ENCODE data around the gene PPP2R2B. TPM values are rescaled to one million over a fixed set of nuclear protein-coding genes. Genes with fewer than 3 reads are reported as not detected.

Gene PPP2R2B
- total RNA-seq = under 1 TPM; 0.35 to 0.93 TPM

DNA sequence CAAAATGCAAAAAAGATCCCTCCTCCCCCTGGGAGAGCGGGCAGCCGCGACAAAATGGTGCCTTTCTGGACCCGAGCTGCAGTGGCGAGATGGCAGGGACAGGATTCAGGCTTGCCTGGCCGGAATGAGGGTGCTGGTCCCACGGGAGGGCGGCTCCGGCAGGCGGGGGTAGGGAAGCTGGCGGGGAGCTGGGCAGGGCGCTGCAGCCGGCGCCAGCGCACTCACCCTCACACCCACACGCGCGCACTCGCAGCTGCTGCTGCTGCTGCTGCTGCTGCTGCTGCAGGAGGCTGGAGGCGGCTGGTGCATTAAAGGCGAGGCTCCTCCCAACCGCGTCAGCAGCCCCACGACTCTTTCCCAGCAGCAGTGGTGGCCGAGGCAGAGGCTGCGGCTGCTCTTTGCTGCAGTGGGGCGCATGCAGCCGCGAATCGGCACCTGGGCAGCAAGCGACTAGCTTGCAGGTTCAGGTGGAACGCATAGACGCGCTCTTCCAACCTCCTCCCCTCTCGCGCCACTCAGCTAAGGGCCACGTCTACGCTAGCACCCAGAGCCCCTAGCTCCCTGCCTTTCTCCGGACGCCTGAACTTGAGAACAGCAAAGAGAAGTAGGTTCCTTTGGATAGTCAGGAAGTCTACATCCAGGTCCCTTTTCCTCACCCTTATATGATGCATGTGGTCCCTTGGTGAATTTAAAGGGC, at the start of gene PPP2R2B:
Gene PPP2R2B, minus strand, starts transcription at position 282 of the 697 bp plus-strand sequence.
- intact Hi-C loops (cut with DNase I) = no loop called here
- Histone ChIP-seq H3K4me1 (no peaks in the 10 kb centered on the region), H3K36me3 (no peaks in the 10 kb centered on the region), H3K27ac (no peak within 1 kb of the TSS), H3K27me3 (peaks cover 20% of the 10 kb centered on the region), H3K9me3 (no peaks in the 10 kb centered on the region), H3K9ac (ENCODE audit: low read depth in 2 of 2, low read length in 2 of 2) (no peak within 1 kb of the TSS), H3K4me3 (peak within 1 kb of the TSS; percentile 23)
- no peak for DNase-seq
- TF ChIP-seq, protein P1, sequence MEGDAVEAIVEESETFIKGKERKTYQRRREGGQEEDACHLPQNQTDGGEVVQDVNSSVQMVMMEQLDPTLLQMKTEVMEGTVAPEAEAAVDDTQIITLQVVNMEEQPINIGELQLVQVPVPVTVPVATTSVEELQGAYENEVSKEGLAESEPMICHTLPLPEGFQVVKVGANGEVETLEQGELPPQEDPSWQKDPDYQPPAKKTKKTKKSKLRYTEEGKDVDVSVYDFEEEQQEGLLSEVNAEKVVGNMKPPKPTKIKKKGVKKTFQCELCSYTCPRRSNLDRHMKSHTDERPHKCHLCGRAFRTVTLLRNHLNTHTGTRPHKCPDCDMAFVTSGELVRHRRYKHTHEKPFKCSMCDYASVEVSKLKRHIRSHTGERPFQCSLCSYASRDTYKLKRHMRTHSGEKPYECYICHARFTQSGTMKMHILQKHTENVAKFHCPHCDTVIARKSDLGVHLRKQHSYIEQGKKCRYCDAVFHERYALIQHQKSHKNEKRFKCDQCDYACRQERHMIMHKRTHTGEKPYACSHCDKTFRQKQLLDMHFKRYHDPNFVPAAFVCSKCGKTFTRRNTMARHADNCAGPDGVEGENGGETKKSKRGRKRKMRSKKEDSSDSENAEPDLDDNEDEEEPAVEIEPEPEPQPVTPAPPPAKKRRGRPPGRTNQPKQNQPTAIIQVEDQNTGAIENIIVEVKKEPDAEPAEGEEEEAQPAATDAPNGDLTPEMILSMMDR (IDR thresholded peaks at IDR 0.05) = no peak

DNA sequence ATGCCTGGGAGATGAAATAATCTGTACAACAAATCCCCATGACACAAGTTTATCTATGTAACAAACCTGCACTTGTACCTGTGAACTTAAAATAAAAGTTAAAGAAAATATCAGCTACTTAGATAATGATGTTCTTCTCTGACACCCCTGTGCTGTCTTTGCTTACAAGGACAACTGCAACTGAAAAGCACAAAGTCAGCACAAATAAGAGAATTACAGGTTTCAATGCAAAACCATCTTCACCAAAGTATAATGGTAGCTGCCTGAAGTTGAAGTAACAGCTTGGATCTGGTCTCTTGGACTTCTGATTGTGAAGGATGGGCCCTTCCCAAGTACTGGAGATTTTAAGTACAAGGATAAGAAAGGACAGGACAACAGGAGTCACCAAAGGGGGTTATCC, 45.6 kb upstream of the PPP2R2B start:
- intact Hi-C loops (cut with DNase I) = no loop called here
- Histone ChIP-seq H3K27me3 (no peaks in the 10 kb centered on the region), H3K9ac (ENCODE audit: low read depth in 2 of 2, low read length in 2 of 2) (no peak overlapping the region), H3K9me3 (no peaks in the 10 kb centered on the region), H3K36me3 (no peaks in the 10 kb centered on the region), H3K4me1 (no peaks in the 10 kb centered on the region), H3K27ac (no peak overlapping the region), H3K4me3 (no peak overlapping the region)
- TF ChIP-seq, protein P1 (IDR thresholded peaks at IDR 0.05) = no peak
- no peak for DNase-seq

DNA sequence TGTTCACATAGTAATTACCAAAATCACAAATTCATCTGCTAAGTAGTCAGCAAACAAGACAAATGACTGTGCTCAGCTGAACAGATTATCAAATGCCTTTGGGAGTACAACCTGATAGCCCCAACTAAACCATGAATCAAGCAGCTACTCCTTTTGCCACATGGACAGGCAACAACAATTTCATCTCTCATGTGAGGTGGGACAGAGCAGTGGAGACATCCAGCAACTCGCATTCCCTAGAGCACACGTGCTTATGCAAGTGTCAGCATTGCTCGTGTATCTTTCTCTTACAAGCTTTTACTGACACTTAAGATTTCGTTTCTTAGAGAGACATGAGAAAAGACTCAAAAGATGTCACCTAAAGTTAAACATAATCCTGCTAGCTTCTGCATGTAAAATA, 42.7 kb upstream of the PPP2R2B start:
- intact Hi-C loops (cut with DNase I) = no loop called here
- no peak overlapping the region for H3K9ac ChIP-seq (ENCODE audit: low read depth in 2 of 2, low read length in 2 of 2)
- DNase-seq = no peak
- no peaks in the 10 kb centered on the region for H3K36me3 ChIP-seq
- H3K9me3 ChIP-seq = no peaks in the 10 kb centered on the region
- TF ChIP-seq, protein P1 (IDR thresholded peaks at IDR 0.05) = no peak
- H3K4me3 ChIP-seq = no peak overlapping the region
- H3K27ac ChIP-seq = no peak overlapping the region
- no peaks in the 10 kb centered on the region for H3K27me3 ChIP-seq
- H3K4me1 ChIP-seq = no peaks in the 10 kb centered on the region

DNA sequence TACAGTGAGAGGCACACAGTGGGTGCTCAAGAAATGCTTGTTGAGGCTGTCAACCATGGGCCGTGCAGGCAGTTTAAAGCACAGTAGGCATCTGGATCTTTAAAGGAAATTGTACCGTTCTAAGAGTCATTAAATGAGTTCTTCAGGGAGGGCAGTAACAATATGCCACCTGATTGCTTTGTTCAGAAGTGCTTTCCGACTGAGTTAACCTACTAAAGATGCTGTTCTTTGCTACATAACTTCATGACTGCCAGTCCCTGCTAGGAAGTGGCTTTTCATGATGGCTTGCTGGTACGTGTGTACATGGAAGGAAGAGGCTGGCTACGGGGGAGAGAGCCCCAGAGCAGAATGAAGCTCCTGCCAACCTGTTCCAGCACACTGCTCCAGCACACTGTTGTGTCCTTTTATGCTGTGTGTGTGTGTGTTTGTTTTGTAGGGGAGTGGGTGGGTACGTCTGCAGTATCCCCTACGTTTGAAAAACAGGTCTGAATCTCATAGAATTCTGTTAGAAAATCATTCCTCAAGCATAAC, 41.9 kb upstream of the PPP2R2B start:
- no peak overlapping the region for H3K9ac ChIP-seq (ENCODE audit: low read depth in 2 of 2, low read length in 2 of 2)
- H3K36me3 ChIP-seq = no peaks in the 10 kb centered on the region
- intact Hi-C loops (cut with DNase I) = no loop called here
- no peak overlapping the region for H3K27ac ChIP-seq
- no peak for DNase-seq
- H3K27me3 ChIP-seq = no peaks in the 10 kb centered on the region
- no peaks in the 10 kb centered on the region for H3K4me1 ChIP-seq
- no peak overlapping the region for H3K4me3 ChIP-seq
- TF ChIP-seq, protein P1 (IDR thresholded peaks at IDR 0.05) = no peak
- H3K9me3 ChIP-seq = no peaks in the 10 kb centered on the region

DNA sequence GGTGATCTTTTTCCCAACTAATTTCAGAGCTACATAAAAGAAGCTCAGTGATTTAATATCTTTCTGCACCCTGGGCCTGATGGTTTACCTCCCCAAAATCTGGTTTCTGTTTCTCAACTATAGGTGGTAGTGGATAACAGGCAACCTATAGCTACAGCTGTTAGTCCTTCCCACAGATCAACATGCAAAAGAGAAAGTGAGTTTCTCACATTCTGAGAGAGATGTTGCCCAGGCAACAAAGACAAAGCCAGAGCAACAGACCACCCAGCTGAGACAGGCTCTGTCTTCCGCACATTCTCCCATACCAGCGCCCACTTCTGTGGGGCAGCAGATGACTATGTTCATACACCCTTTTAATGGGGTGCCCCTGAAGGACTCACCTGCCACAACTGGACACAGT, 40.7 kb upstream of the PPP2R2B start:
- DNase-seq = no peak
- no peaks in the 10 kb centered on the region for H3K27me3 ChIP-seq
- no peaks in the 10 kb centered on the region for H3K4me1 ChIP-seq
- TF ChIP-seq, protein P1 (IDR thresholded peaks at IDR 0.05) = no peak
- no peak overlapping the region for H3K9ac ChIP-seq (ENCODE audit: low read depth in 2 of 2, low read length in 2 of 2)
- H3K9me3 ChIP-seq = no peaks in the 10 kb centered on the region
- H3K36me3 ChIP-seq = no peaks in the 10 kb centered on the region
- no peak overlapping the region for H3K27ac ChIP-seq
- no peak overlapping the region for H3K4me3 ChIP-seq
- intact Hi-C loops (cut with DNase I) = no loop called here

Measured in colonic mucosa (tissue), 4 donors.